LNCaP clone FGC (cell line): Measurements from ENCODE around the gene TMEM43.

Experiments
- DNase-seq: peaks from one replicate; pipeline ENCODE4 v3.0.0-alpha.2; 2011; ENCODE audit warnings: low read depth
- H3K4me3 ChIP-seq: 2 replicates; pipeline ENCODE4 v1.5.1; 2011; ENCODE audit warnings: mild to moderate bottlenecking, low read depth, low read length, control low read depth
- CTCF ChIP-seq: IDR thresholded peaks from 2 replicates; pipeline ENCODE4 v1.5.1; 2012; ENCODE audit warnings: mild to moderate bottlenecking; ENCODE audit not compliant: control insufficient read depth, insufficient read depth; ENCODE audit errors: extremely low read depth

Gene TMEM43

DNA sequence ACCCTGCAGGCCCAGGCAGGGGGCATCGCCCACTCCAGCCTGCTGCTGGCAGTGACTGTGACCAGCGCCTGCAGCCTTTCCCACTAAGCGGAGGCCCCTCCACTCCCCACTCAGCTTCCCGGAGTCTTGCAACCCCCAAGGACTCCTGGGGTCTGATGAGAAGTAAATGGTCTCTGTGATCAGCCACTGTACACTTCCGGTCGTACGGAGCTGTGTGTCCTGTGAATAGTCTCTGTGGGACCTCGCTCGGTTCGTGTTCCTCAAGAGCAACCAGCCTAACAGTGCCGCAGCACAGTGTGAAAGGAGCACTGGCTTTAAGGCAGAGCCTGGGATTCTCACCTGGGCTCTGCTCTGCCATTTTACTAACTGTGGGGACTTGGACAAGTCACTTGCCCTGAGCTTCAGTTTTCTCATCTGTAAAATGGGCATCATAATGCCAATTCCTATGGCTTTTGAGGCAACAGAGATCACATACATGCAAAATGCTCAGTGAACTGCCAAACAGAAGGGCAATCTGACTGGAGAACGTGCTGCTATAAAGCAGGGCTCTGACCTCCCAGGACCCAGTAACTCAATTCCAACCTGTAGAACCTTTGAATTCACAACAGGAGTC, 26.7 kb downstream of the TMEM43 start:
- TF ChIP-seq CTCF: no peak
- no peak for DNase-seq
- H3K4me3 ChIP-seq: no peak overlapping the region

GRCh38 chr3:14152233-14152962, 27.5 kb downstream of the TMEM43 start:
- TF ChIP-seq CTCF: peak; percentile 25; the same call in 1 of the 2 replicates
- no peak for DNase-seq
- no peak overlapping the region for H3K4me3 ChIP-seq

- no peak for DNase-seq
- no peak overlapping the region for H3K4me3 ChIP-seq
- no peak for TF ChIP-seq CTCF
Observed at GRCh38 chr3:14152963-14153355, 28.1 kb downstream of the TMEM43 start.

GRCh38 chr3:14153663-14154062, 28.8 kb downstream of the TMEM43 start:
- DNase-seq: no peak
- no peak for TF ChIP-seq CTCF
- H3K4me3 ChIP-seq: no peak overlapping the region

GRCh38 chr3:14154276-14154675, 29.4 kb downstream of the TMEM43 start:
- H3K4me3 ChIP-seq: no peak overlapping the region
- TF ChIP-seq CTCF: no peak
- no peak for DNase-seq

DNA sequence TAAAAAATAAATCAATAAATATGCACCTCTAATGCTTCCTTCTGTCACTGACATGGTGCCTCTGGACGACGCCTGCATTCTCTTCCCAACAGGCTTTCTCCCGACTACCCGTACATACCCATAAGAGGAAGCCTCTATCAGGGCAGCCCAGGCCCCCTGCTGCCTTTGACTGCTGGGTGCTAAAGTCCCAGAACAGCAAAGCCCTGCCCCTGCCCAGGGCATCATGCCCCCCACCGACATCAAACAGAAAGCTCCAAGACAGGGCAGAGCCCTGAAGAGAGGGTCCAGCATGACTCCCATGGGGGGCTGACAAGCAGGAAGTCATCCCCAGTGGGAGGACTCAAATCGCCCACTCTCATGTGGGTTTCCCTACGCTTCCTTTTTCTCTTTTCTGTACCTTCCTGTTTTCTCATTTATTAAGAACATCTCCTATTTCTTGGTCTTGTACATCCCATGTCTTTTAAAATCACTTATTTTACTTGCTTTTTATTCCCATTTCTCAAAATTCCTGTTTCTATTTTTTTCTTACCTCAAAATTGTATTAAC, 30.1 kb downstream of the TMEM43 start:
- DNase-seq: no peak
- TF ChIP-seq CTCF: no peak
- H3K4me3 ChIP-seq: no peak overlapping the region
